HG03066 (cell line): Measurements from ENCODE around the gene GPRIN3.
"Not testable (repeated sequence)": the region's sequence is repeated elsewhere in the genome, so short reads cannot be mapped to it uniquely, and the experiment has no call there.

Source experiments
- ATAC-seq: cut with Tn5 transposase; IDR thresholded peaks from one replicate; pipeline ENCODE4 v1.9.1; 2021; ENCODE audit warnings: low read depth; ENCODE audit not compliant: unreplicated experiment

GPRIN3 gene

DNA sequence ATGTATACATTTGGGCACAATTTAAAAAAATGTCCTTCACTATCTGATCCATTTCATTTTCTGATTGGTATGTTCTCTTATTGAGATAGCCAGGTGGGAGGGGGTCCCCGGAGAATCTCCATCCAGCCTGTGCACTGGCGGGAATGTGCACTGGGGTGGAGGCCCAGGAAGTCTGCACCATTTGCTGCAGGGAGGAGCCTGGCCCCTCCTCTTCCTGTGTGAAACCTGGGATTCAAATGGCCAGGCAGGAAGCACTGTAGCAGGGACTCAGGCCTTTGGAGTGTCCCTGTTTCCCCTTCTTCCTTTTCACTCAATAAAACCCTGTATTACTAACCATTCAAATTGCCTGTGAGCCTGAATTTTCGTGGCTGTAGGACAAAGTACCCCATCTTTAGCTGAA is 44.3 kb downstream of the GPRIN3 start:
- no peak for ATAC-seq

- ATAC-seq, result no peak
Measured at GRCh38 chr4:89259301-89260028, 48.1 kb downstream of the GPRIN3 start.

DNA sequence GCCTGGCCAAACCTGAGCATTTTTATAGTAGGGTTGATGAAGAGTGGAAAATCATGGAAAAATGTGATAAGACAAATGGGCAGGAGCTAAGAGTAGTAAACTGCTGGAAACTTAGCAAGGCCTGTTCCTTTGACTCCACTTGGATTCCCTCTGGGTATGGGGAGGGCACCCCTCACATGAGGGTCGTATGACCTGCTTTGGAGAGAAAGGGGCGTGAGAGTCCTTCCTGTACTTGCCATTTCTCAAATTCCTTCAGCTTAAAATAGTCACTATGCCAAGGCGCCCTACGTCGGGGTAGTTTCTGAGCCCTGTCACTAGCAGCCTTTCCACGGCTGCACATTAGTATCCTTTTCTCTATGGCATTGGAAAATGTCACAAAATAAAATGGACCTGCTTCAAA is 49.1 kb downstream of the GPRIN3 start:
- ATAC-seq, result no peak

DNA sequence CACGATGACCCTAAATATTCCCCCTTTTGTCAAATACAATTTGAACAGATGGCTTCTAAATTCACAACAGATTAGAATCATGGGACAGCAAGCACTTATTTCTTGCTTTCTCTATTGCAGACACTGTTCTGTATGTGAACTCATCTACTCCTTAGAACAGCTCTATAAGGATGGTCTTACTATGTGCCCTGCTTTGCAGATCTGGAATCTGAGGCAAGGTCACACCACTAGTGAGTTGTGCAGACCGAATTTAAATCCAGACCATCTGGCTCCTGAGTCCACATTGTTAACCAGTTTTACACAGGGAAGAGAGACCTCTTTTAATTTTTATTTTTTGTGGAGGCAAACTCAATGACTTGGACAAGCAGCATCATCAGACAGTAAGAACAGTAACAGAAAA is 50.2 kb downstream of the GPRIN3 start:
- ATAC-seq, result no peak

DNA sequence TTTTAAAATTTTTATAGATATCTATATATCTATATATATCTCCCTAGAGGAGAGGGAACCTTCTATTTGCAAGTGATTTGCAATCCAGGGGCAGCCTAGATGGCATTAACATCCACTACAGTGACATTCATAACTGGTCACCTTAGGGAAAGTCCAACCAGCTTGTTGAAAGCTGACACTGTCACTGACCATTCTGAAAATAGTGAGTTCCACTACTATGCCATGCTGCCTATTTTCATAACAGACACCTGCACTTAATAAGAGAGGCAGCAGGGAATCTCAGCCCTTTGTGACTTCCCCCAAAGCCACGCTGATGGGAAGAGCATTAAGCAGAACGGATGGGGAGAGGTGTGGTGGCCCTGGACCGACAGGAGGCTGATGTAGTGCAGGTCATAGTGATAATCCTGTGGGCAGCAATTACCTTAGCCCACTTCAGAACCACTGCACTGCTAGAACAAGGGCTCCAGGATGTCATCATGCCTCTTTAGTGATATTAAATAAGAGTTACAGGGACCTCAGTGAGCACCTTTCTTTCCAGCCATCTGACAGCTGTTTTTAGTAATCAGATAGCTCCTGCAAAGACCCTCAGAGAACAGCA is 51.3 kb downstream of the GPRIN3 start:
- ATAC-seq, result no peak

DNA sequence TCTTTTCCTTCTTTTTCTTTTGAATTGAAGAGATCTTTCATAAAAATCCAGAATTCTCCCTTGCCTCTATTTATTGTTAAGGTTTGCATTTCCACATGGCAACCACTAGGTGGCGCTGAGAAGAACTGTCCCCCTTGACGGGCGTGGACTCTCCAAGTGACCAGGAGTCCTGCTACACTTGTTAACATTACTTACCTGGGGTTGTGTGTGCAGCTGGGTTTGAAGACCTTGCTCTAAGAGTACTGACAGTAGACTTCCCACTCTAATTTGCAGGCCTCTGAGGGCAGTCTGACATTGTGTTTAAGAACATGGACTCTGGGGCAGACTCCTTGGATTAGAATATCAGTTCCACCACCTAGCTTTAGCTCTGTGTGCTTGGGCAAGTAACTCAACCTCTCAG is 52.8 kb downstream of the GPRIN3 start:
- peak; percentile 76 for ATAC-seq

- not testable (repeated sequence) for ATAC-seq
Measured at GRCh38 chr4:89254347-89254746, 53.3 kb downstream of the GPRIN3 start.

GRCh38 chr4:89253935-89254334 is 53.7 kb downstream of the GPRIN3 start:
- no peak for ATAC-seq

DNA sequence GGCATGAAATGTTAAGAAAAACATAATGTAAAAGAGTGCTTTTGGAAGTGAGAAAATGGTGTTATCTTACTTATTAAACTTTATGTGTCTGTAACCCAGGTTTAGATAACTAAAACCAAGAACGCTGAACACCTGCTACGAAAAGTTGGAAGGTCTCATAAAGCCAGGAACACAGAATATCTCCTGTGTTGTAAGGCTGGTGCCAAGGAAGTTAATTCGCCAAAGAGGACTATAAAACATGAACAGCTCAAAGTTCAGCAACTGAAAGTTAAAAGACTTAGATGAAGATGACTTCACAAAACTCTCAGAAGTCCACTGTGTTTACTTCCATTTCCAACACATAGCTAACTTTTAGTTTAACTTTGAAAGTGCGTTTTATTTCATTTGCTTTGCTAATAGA is 54.3 kb downstream of the GPRIN3 start:
- ATAC-seq, result no peak

DNA sequence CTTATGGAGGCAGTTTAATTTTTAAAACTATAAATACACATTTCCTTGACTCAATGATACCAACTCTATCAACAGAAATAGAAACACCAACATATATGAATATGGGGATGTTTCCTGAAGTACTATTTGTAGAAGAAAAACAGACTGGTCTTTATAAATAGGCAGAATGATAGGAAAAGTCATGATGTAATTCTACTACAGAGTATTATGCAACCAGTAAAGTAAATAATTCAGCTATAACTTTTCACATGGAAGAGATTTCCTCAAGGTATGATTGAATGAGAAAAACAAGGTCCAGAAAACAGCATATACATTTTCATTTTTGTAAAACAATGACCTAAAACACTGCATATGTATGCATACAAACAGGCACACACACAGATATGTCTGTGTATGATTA is 56.2 kb downstream of the GPRIN3 start:
- ATAC-seq, result no peak

DNA sequence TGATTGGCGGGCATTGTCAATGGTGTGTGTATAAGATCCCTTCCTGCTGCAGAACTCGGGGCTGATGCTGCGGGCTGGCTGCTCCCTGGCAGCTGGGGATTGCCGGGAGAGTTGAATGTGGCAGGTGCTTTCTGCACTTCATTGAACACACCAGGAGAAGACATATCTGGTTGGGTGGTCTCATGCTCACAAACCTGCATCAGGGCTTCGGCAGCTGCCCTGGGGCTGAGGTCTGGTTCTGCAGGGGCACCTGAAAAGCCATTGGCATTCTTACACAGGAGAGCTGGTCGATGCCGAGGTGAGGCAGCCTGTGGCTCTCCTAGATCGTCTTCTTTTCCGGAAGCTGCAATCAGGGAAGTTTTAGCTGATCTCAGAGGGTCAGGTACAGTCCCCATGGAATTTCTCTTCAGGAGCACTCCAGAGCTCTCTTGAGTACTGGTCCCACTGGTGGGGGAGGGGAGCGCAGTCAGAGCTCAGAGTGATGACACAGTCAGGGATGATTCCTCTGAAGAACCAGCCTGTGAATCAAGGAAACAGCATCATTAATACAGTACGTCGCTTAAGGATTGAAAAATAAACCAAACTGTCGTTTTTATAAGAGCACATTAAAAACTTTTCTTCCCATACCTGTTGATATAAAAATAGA is 57.8 kb downstream of the GPRIN3 start:
- no peak for ATAC-seq

DNA sequence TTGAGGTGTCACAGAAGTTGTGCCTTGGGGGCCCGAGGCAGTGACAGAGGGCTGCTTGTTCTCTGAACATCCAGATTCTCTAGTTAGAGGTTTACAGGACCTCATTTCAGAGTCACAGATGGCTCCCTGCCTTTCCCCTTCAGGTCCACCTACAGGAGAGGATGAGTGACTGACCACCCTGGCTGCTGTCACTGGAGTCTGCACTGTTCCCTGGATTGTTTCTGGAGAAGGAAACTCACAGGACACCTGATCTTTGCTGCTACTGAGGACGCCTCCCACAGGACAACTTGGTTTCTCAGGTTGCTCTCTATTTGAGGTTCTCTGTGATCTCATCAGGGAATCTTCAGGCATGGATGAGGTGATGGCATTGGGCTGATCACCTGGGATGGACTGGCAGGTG is 58.3 kb downstream of the GPRIN3 start:
- ATAC-seq, result no peak

DNA sequence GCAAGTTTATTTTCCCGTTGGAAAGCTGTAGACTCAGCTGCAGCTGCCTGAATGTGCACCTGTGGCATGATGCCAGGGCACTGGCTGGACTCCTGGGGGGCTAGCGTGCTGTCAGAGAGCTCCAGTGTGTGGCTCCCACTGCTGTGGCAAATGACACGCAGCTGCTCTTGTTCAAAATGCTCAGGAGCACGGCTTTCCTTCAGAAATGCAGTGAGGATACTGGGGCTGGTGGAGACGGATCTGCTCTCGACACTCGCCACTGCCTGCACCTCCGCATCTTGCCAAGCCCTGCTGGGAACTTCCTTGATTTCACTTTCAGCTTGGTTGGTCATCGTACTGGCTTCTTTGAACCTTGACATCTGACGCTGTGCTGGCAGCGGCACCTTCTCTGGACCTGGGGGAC is 58.7 kb downstream of the GPRIN3 start:
- no peak for ATAC-seq

DNA sequence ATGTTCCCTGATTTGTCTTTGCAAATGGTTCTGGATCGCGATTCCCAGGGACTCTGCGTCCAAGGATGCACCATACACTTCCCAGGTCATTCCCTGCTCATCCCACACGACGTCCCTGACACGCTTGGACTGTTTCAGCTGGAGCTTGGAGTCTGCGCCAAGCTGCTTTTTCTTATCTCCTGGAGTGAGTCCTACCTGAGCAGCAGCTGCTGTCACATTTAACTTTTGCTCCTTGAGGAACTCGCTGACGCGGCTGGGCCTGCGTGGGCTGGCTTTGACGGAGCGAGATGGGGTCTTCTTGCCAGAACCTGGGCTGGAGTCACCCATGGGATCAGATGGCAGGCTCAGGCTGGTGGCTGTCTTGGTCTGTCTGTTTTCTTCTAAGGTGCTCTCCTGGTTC is 59.6 kb downstream of the GPRIN3 start:
- ATAC-seq, result no peak

GRCh38 chr4:89245459-89245858 is 62.1 kb downstream of the GPRIN3 start:
- no peak for ATAC-seq

DNA sequence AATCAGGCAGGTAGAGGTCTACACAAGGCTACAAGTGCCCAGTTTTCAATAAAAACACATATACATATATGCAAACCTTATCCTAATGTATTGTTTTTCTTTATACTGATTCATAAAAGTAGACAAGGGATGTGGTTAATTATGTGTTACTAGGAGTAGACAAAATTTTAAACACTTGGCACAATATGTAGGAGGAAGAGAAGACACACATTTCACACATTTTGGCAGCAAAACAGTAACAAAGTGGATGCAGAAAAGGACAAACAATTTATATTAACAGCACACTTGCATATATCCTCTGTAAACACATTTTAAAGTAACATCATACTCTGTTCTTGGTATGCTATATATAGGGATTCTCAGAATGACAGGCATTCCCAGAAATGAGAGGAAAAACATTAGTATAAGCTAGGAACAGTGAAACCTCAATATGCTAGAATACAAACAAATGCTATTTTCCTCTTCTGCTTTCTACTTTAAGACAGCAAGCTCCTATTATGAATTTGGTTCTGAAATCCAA is 63.8 kb downstream of the GPRIN3 start:
- ATAC-seq, result no peak

- ATAC-seq, result no peak
Measured at GRCh38 chr4:89242864-89243732, 64.5 kb downstream of the GPRIN3 start.

DNA sequence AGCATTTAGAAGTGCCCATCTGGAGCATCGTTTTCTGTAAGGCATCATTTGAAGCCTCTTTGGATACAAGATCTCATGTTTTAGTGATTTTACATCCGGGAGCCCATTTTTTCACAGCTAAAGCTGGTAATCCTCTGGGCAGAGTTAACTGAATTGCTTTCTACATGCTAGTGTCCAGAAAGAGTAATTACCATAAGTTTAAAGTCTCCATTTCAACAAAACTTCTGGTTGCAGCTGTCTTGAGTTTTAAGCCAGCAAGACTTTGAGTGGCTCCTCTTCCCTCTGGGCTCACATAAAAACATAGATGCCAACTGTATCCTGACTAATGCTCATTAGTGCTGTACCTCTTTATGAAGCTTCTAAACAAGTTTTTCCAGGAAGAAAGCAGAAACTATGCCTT is 65.4 kb downstream of the GPRIN3 start:
- no peak for ATAC-seq

DNA sequence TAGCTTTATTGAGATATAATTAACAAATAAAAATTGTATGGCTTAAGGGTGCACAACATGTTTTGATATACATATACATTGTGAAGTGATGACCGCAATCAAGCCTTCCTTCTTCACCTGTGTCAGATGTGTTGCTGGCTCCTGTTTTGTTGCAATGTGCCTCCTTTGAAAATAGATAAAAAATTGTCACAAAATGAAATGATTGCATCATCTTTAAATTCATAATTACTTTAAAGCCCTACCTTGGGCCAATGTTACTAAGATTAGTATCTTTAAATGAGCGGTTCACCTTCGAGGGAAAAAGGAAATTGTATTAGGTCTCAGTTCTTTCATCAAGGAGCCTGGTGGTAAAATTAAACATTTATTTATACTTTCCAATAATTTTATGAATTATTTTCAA is 77.3 kb downstream of the GPRIN3 start:
- no peak for ATAC-seq

GRCh38 chr4:89226665-89227574 is 80.7 kb downstream of the GPRIN3 start:
- peak; percentile 77 for ATAC-seq
